Measurements from ENCODE around the gene EVL.

DNA sequence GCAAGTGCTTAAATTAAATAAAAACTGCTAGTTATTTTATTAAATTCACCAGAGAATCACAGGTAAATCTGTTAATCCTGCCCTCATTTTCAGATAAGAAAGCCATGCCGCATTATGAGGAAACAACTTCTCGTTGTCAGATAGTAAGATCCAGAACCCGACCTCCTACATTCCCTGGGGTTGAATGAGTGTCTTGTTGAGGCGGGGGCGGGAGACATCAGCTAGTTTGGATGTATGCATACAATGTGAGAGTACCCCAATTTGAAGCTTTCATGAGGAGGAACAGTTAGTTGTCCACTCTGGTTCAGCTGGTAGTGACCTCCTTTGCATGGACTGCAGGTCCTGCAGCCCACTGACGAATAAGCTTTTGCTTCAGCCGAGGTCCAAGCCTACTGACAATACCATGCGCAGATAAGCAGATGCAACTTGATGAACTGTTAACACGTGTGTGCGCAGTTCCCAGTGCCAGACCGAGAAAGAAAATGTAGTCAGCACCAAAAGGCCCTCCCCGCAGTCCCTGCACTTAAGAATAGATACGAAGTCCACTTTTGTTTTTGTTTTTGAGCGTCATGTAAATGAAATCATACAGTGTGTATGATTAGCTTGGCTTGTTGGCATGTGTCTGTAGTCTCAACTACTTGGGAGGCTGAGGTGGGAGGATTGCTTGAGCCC lies 34.9 kb downstream of the EVL start:
- TF ChIP-seq CTCF (IDR thresholded peaks at IDR 0.05) (no peak), POLR2A (IDR thresholded peaks at IDR 0.05) (no peak)
